Measurements from ENCODE around the gene PCCA. TPM values are rescaled to one million over a fixed set of nuclear protein-coding genes. Genes with fewer than 3 reads are reported as not detected.
A peak's percentile ranks its signal among the peaks of the same experiment; 100 is the strongest.

The PCCA gene
- total RNA-seq, 1 experiment from 2014 or later, result 52.8 TPM

DNA sequence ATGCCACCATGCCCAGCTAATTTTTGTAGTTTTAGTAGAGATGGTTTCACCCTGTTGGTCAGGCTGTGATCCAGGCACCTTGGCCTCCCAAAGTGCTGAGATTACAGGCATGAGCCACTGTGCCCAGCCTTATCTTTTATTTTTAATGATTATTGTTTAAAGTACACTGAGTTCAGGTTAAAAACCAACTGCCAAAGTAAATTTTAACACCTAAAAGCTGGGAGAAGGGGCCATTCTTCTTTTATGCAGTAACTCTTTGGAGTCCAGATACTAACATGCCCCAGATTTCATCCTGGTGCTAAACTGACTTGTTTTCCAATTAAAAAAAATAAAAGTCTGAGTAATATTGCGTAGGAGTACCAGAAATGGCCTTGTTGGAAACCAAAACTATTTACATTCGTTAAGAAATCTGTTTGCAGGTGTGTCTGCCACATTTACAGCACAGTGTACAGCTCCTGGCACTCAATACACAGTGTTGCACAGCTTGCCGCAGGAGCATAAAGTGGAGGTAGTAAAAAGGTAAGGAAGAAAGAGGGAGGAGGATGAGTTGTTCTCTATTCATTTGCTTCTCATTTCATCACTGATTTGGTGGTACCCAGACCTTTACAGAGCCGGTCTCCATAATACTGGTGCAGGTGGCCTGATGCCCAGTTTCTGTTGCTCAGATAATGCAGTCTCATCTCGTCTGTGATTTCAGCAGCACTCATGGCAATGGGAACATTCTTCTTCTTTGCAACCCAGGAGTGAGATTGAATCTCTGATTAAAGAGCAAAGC is 108.9 kb downstream of the PCCA start:
- Mint-ChIP-seq H3K27me3 (ENCODE audit: low read depth) (peaks cover 6% of the 10 kb centered on the region), H3K27ac (peak overlapping the region; percentile 86; the same call in 1 of the 2 replicates), H3K4me3 (no peak overlapping the region), H3K36me3 (peaks cover 5% of the 10 kb centered on the region; the same call in 1 of the 2 replicates), H3K9me3 (peaks cover 5% of the 10 kb centered on the region; the same call in 1 of the 2 replicates), H3K4me1 (peaks cover 41% of the 10 kb centered on the region)
- TF ChIP-seq, protein P1, sequence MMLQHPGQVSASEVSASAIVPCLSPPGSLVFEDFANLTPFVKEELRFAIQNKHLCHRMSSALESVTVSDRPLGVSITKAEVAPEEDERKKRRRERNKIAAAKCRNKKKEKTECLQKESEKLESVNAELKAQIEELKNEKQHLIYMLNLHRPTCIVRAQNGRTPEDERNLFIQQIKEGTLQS (CRISPR knock-in tag; conservative IDR thresholded peaks at IDR 0.05), result no peak
- TF ChIP-seq NFE2L1 (CRISPR knock-in tag; IDR thresholded peaks at IDR 0.05), result no peak
- no peak for TF ChIP-seq ELF4 (CRISPR knock-in tag; IDR thresholded peaks at IDR 0.05; ENCODE audit: low read depth)
- TF ChIP-seq, protein P2, sequence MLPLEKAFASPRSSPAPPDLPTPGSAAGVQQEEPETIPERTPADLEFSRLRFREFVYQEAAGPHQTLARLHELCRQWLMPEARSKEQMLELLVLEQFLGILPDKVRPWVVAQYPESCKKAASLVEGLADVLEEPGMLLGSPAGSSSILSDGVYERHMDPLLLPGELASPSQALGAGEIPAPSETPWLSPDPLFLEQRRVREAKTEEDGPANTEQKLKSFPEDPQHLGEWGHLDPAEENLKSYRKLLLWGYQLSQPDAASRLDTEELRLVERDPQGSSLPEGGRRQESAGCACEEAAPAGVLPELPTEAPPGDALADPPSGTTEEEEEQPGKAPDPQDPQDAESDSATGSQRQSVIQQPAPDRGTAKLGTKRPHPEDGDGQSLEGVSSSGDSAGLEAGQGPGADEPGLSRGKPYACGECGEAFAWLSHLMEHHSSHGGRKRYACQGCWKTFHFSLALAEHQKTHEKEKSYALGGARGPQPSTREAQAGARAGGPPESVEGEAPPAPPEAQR (CRISPR knock-in tag; IDR thresholded peaks at IDR 0.05), result no peak
- ChIA-PET POLR2A (no interaction called here), CTCF (no interaction called here)
- DNase-seq (ENCODE audit: low spot score), result no peak
- no peak for ATAC-seq

DNA sequence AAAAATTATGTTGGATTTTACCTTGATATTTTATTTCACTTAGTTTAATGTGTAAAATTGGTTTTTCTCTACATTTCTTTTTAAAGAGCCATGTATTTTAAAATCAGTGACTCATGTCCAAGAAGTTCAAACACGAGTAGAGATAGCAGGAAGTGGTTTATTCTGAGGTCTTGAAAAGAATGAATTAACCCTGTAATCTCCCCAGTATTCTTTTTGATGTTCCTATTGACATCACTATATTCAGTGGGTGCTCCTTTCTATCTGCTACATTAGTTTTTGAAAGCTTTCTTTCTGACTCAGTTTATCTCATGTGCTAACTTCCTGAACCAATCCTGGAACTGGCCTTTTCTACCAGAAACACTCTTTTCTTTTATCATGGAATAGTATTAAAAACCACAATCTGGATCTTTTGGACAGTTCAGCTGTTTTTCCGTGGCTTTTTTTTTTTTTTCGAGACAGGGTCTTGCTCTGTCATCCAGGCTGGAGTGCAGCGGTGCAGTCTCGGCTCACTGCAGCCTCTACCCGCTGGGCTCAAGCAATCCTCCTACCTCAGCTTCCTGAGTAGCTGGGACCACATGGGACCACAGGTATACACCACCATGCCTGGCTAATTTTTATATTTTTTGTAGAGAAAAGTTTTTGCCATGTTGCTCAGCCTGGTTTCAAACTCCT is 114.9 kb downstream of the PCCA start:
- POLR2A ChIA-PET, result no interaction called here
- no peak overlapping the region for H3K4me3 Mint-ChIP-seq
- no peak overlapping the region for H3K27ac Mint-ChIP-seq
- CTCF ChIA-PET, result no interaction called here
- DNase-seq (ENCODE audit: low spot score) (no peak), ATAC-seq (no peak)
- peaks cover 6% of the 10 kb centered on the region; the same call in 1 of the 2 replicates for H3K36me3 Mint-ChIP-seq
- H3K27me3 Mint-ChIP-seq (ENCODE audit: low read depth), result no peaks in the 10 kb centered on the region
- TF ChIP-seq, protein P3, sequence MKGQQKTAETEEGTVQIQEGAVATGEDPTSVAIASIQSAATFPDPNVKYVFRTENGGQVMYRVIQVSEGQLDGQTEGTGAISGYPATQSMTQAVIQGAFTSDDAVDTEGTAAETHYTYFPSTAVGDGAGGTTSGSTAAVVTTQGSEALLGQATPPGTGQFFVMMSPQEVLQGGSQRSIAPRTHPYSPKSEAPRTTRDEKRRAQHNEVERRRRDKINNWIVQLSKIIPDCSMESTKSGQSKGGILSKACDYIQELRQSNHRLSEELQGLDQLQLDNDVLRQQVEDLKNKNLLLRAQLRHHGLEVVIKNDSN (CRISPR knock-in tag; IDR thresholded peaks at IDR 0.05), result no peak
- TF ChIP-seq, protein P4, sequence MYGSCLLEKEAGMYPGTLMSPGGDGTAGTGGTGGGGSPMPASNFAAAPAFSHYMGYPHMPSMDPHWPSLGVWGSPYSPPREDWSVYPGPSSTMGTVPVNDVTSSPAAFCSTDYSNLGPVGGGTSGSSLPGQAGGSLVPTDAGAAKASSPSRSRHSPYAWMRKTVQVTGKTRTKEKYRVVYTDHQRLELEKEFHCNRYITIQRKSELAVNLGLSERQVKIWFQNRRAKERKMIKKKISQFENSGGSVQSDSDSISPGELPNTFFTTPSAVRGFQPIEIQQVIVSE (CRISPR knock-in tag; IDR thresholded peaks at IDR 0.05; ENCODE audit: borderline replicate concordance), result no peak
- TF ChIP-seq CREM (CRISPR knock-in tag; IDR thresholded peaks at IDR 0.05), result no peak
- no peak for TF ChIP-seq KAT7 (CRISPR knock-in tag; IDR thresholded peaks at IDR 0.05; ENCODE audit: borderline replicate concordance)
- TF ChIP-seq FOXJ3 (CRISPR knock-in tag; IDR thresholded peaks at IDR 0.05; ENCODE audit: borderline replicate concordance), result no peak
- TF ChIP-seq, protein P5, sequence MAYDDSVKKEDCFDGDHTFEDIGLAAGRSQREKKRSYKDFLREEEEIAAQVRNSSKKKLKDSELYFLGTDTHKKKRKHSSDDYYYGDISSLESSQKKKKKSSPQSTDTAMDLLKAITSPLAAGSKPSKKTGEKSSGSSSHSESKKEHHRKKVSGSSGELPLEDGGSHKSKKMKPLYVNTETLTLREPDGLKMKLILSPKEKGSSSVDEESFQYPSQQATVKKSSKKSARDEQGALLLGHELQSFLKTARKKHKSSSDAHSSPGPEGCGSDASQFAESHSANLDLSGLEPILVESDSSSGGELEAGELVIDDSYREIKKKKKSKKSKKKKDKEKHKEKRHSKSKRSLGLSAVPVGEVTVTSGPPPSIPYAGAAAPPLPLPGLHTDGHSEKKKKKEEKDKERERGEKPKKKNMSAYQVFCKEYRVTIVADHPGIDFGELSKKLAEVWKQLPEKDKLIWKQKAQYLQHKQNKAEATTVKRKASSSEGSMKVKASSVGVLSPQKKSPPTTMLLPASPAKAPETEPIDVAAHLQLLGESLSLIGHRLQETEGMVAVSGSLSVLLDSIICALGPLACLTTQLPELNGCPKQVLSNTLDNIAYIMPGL (CRISPR knock-in tag; IDR thresholded peaks at IDR 0.05), result no peak
- TF ChIP-seq, protein P6, sequence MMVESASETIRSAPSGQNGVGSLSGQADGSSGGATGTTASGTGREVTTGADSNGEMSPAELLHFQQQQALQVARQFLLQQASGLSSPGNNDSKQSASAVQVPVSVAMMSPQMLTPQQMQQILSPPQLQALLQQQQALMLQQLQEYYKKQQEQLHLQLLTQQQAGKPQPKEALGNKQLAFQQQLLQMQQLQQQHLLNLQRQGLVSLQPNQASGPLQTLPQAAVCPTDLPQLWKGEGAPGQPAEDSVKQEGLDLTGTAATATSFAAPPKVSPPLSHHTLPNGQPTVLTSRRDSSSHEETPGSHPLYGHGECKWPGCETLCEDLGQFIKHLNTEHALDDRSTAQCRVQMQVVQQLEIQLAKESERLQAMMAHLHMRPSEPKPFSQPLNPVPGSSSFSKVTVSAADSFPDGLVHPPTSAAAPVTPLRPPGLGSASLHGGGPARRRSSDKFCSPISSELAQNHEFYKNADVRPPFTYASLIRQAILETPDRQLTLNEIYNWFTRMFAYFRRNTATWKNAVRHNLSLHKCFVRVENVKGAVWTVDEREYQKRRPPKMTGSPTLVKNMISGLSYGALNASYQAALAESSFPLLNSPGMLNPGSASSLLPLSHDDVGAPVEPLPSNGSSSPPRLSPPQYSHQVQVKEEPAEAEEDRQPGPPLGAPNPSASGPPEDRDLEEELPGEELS (CRISPR knock-in tag; IDR thresholded peaks at IDR 0.05), result no peak
- TF ChIP-seq, protein P7, sequence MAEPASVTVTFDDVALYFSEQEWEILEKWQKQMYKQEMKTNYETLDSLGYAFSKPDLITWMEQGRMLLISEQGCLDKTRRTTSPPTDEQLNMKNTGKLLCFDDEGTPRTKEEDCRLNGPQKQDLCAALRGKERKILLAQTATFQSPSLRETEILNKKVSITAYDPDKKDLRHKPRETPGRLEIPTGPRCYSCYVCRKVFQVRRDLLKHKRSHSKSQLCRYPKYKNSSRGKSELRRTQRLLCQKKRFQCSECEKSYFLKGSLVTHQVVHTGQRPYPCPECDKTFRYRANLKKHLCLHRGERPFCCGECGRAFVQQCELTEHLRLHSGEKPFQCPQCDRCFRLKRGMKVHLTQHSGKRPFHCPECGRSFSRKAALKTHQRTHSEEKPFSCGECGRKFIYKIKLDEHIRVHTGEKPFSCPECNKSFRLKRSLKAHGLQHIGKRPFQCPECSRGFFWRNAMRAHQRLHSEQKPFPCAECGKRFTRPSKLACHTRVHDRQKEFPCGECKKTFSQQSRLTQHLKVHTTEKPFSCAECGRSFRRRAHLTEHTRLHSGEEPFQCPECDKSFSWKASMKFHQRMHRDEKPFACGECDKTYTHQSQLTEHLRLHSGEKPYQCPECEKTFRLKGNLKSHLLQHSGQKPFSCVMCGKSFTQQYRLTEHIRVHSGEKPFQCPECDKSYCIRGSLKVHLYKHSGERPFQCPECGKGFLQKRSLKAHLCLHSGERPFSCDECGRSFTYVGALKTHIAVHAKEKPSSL (CRISPR knock-in tag; conservative IDR thresholded peaks at IDR 0.05), result no peak
- TF ChIP-seq NR1H2 (CRISPR knock-in tag; IDR thresholded peaks at IDR 0.05), result no peak
- TF ChIP-seq, protein P8, sequence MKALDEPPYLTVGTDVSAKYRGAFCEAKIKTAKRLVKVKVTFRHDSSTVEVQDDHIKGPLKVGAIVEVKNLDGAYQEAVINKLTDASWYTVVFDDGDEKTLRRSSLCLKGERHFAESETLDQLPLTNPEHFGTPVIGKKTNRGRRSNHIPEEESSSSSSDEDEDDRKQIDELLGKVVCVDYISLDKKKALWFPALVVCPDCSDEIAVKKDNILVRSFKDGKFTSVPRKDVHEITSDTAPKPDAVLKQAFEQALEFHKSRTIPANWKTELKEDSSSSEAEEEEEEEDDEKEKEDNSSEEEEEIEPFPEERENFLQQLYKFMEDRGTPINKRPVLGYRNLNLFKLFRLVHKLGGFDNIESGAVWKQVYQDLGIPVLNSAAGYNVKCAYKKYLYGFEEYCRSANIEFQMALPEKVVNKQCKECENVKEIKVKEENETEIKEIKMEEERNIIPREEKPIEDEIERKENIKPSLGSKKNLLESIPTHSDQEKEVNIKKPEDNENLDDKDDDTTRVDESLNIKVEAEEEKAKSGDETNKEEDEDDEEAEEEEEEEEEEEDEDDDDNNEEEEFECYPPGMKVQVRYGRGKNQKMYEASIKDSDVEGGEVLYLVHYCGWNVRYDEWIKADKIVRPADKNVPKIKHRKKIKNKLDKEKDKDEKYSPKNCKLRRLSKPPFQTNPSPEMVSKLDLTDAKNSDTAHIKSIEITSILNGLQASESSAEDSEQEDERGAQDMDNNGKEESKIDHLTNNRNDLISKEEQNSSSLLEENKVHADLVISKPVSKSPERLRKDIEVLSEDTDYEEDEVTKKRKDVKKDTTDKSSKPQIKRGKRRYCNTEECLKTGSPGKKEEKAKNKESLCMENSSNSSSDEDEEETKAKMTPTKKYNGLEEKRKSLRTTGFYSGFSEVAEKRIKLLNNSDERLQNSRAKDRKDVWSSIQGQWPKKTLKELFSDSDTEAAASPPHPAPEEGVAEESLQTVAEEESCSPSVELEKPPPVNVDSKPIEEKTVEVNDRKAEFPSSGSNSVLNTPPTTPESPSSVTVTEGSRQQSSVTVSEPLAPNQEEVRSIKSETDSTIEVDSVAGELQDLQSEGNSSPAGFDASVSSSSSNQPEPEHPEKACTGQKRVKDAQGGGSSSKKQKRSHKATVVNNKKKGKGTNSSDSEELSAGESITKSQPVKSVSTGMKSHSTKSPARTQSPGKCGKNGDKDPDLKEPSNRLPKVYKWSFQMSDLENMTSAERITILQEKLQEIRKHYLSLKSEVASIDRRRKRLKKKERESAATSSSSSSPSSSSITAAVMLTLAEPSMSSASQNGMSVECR (CRISPR knock-in tag; IDR thresholded peaks at IDR 0.05; ENCODE audit: borderline replicate concordance), result no peak
- peaks cover 4% of the 10 kb centered on the region; the same call in 1 of the 2 replicates for H3K4me1 Mint-ChIP-seq
- peaks cover 5% of the 10 kb centered on the region; the same call in 1 of the 2 replicates for H3K9me3 Mint-ChIP-seq
